Measurements from ENCODE around the gene RGS3.

RGS3 gene

GRCh38 chr9:113570106-113570505 is 106.6 kb downstream of the RGS3 start:
- no peak overlapping the region for H3K9ac ChIP-seq (ENCODE audit: low read length)
- H4K20me1 ChIP-seq (ENCODE audit: insufficient read depth, low read length), result no peaks in the 10 kb centered on the region
- H3K9me3 ChIP-seq (ENCODE audit: low read length), result no peaks in the 10 kb centered on the region
- H3K9me2 ChIP-seq (ENCODE audit: low read depth, low read length), result no peaks in the 10 kb centered on the region
- H3K27me3 ChIP-seq (ENCODE audit: insufficient read depth, low read length), result no peaks in the 10 kb centered on the region
- H3F3A ChIP-seq (ENCODE audit: insufficient read depth, low read length), result no peaks in the 10 kb centered on the region
- peaks cover 10% of the 10 kb centered on the region for H3K4me1 ChIP-seq (ENCODE audit: insufficient read depth, low read length, severe bottlenecking)
- TF ChIP-seq EZH2 (IDR thresholded peaks at IDR 0.05; ENCODE audit: borderline replicate concordance, low read length) (no peak), CTCF (IDR thresholded peaks at IDR 0.05; ENCODE audit: low read length) (no peak)
- H3K4me3 ChIP-seq (ENCODE audit: low read depth, low read length, poor library complexity, severe bottlenecking), result no peak overlapping the region
- H3K79me2 ChIP-seq (ENCODE audit: insufficient read depth, low read length), result no peaks in the 10 kb centered on the region
- no peaks in the 10 kb centered on the region for H3K36me3 ChIP-seq (ENCODE audit: insufficient read depth, low read length)
- no peak overlapping the region for H3K27ac ChIP-seq (ENCODE audit: low read depth, low read length, poor library complexity, severe bottlenecking)
- H2AFZ ChIP-seq (ENCODE audit: low read length), result no peak overlapping the region
- no peak overlapping the region for H3K4me2 ChIP-seq (ENCODE audit: low read length)

GRCh38 chr9:113570749-113571711 is 107.5 kb downstream of the RGS3 start:
- Histone ChIP-seq H3K4me3 (ENCODE audit: low read depth, low read length, poor library complexity, severe bottlenecking) (no peak overlapping the region), H3K4me2 (ENCODE audit: low read length) (no peak overlapping the region), H3K27me3 (ENCODE audit: insufficient read depth, low read length) (no peaks in the 10 kb centered on the region), H3K36me3 (ENCODE audit: insufficient read depth, low read length) (no peaks in the 10 kb centered on the region), H2AFZ (ENCODE audit: low read length) (no peak overlapping the region), H4K20me1 (ENCODE audit: insufficient read depth, low read length) (no peaks in the 10 kb centered on the region), H3K4me1 (ENCODE audit: insufficient read depth, low read length, severe bottlenecking) (peaks cover 12% of the 10 kb centered on the region), H3K9ac (ENCODE audit: low read length) (no peak overlapping the region), H3K9me2 (ENCODE audit: low read depth, low read length) (no peaks in the 10 kb centered on the region), H3F3A (ENCODE audit: insufficient read depth, low read length) (no peaks in the 10 kb centered on the region), H3K27ac (ENCODE audit: low read depth, low read length, poor library complexity, severe bottlenecking) (no peak overlapping the region), H3K79me2 (ENCODE audit: insufficient read depth, low read length) (no peaks in the 10 kb centered on the region), H3K9me3 (ENCODE audit: low read length) (no peaks in the 10 kb centered on the region)
- TF ChIP-seq CTCF (IDR thresholded peaks at IDR 0.05; ENCODE audit: low read length), result no peak
- no peak for TF ChIP-seq EZH2 (IDR thresholded peaks at IDR 0.05; ENCODE audit: borderline replicate concordance, low read length)

GRCh38 chr9:113572076-113572861 is 108.7 kb downstream of the RGS3 start:
- Histone ChIP-seq H3K27ac (ENCODE audit: low read depth, low read length, poor library complexity, severe bottlenecking) (no peak overlapping the region), H3K27me3 (ENCODE audit: insufficient read depth, low read length) (no peaks in the 10 kb centered on the region), H4K20me1 (ENCODE audit: insufficient read depth, low read length) (no peaks in the 10 kb centered on the region), H3K4me1 (ENCODE audit: insufficient read depth, low read length, severe bottlenecking) (peaks cover 18% of the 10 kb centered on the region), H3K9ac (ENCODE audit: low read length) (no peak overlapping the region), H3K36me3 (ENCODE audit: insufficient read depth, low read length) (no peaks in the 10 kb centered on the region), H3K9me2 (ENCODE audit: low read depth, low read length) (no peaks in the 10 kb centered on the region), H3K4me3 (ENCODE audit: low read depth, low read length, poor library complexity, severe bottlenecking) (no peak overlapping the region), H3K9me3 (ENCODE audit: low read length) (no peaks in the 10 kb centered on the region), H3F3A (ENCODE audit: insufficient read depth, low read length) (no peaks in the 10 kb centered on the region), H3K79me2 (ENCODE audit: insufficient read depth, low read length) (no peaks in the 10 kb centered on the region), H2AFZ (ENCODE audit: low read length) (no peak overlapping the region), H3K4me2 (ENCODE audit: low read length) (no peak overlapping the region)
- no peak for TF ChIP-seq CTCF (IDR thresholded peaks at IDR 0.05; ENCODE audit: low read length)
- TF ChIP-seq EZH2 (IDR thresholded peaks at IDR 0.05; ENCODE audit: borderline replicate concordance, low read length), result no peak
